Neural crest cell (in vitro differentiated cells): ENCODE data around the gene ATG4A. TPM values are rescaled to one million over a fixed set of nuclear protein-coding genes. Genes with fewer than 3 reads are reported as not detected.

Experiments
- DNase-seq: peaks from one replicate; pipeline ENCODE4 v3.0.0; 2021; ENCODE audit warnings: low read depth, mixed read lengths, low spot score
- H3K27ac Mint-ChIP-seq: one replicate; pipeline ENCODE4 v1.8.0; 2021; ENCODE audit warnings: mild to moderate bottlenecking, mixed read lengths; ENCODE audit not compliant: unreplicated experiment
- H3K27me3 Mint-ChIP-seq: 2 replicates; pipeline ENCODE4 v1.8.0; 2021; ENCODE audit warnings: low read depth, mild to moderate bottlenecking, mixed read lengths
- H3K36me3 Mint-ChIP-seq: 2 replicates; pipeline ENCODE4 v1.8.0; 2021; ENCODE audit warnings: low read depth, mild to moderate bottlenecking, mixed read lengths
- H3K4me1 Mint-ChIP-seq: 2 replicates; pipeline ENCODE4 v1.8.0; 2021; ENCODE audit warnings: mixed read lengths
- H3K4me3 Mint-ChIP-seq: one replicate; pipeline ENCODE4 v1.8.0; 2021; ENCODE audit warnings: mild to moderate bottlenecking, mixed read lengths
- H3K9me3 Mint-ChIP-seq: 2 replicates; pipeline ENCODE4 v1.8.0; 2021; ENCODE audit warnings: mixed read lengths
- CTCF ChIP-seq: fragments of 200-600 bp; sonication (generic); conservative IDR thresholded peaks from 2 replicates; pipeline ENCODE4 v1.5.0; 2021; ENCODE audit warnings: antibody characterized with exemption, mild to moderate bottlenecking
- long read RNA-seq: library from polyadenylated mRNA; unstranded; transcript quantifications from one replicate; pipeline ENCODE4 v2.0.0, GENCODE V29; 2020
- total RNA-seq: library from RNA; stranded (reverse); gene quantifications from 2 replicates; pipeline ENCODE4 v1.2.1, GENCODE V29; 2021

The ATG4A gene
- 7.5 and 8.4 TPM in 2 replicates for total RNA-seq
- long read RNA-seq, transcript ATG4A-203 (13 exons, 2,315 nt) = major isoform, 33 of 48 reads
- long read RNA-seq, partial matches to known transcripts = 2 of 48 reads
- long read RNA-seq, other reads (novel, unspliced or antisense) = 12 of 48 reads

GRCh38 chrX:108091264-108091877 is at the start of gene ATG4A, which contains the start of gene PSMD10:
ATG4A (plus strand) TSS chrX:108091778; CDS start chrX:108091827, 49 bp downstream.
PSMD10 (minus strand) TSS chrX:108091542; CDS start chrX:108091520, 22 bp downstream.
- Mint-ChIP-seq H3K27ac (no peak within 1 kb of the TSS), H3K4me3 (no peak within 1 kb of the TSS), H3K36me3 (no peaks in the 10 kb centered on the region), H3K9me3 (no peaks in the 10 kb centered on the region), H3K27me3 (peaks cover 7% of the 10 kb centered on the region), H3K4me1 (peaks cover 11% of the 10 kb centered on the region)
- peak; percentile 13 for TF ChIP-seq CTCF
- DNase-seq = peak; percentile 93

- no peak within 1 kb of the TSS for H3K4me3 Mint-ChIP-seq
- TF ChIP-seq CTCF = no peak
- H3K36me3 Mint-ChIP-seq = no peaks in the 10 kb centered on the region
- no peaks in the 10 kb centered on the region for H3K4me1 Mint-ChIP-seq
- H3K27me3 Mint-ChIP-seq = no peaks in the 10 kb centered on the region
- H3K9me3 Mint-ChIP-seq = no peaks in the 10 kb centered on the region
- H3K27ac Mint-ChIP-seq = no peak within 1 kb of the TSS
- no peak for DNase-seq
Measured at GRCh38 chrX:108044554-108045256, 46.9 kb upstream of the ATG4A start, which contains the start of gene VSIG1. VSIG1 (plus strand) TSS chrX:108045065; CDS start chrX:108045131, 66 bp downstream.

- Mint-ChIP-seq H3K9me3 (no peaks in the 10 kb centered on the region), H3K27ac (no peak overlapping the region), H3K4me1 (no peaks in the 10 kb centered on the region), H3K4me3 (no peak overlapping the region), H3K27me3 (peaks cover 3% of the 10 kb centered on the region), H3K36me3 (no peaks in the 10 kb centered on the region)
- DNase-seq = no peak
- TF ChIP-seq CTCF = no peak
Measured at GRCh38 chrX:108049649-108050048, 41.9 kb upstream of the ATG4A start.

- Mint-ChIP-seq H3K27ac (no peak overlapping the region), H3K4me3 (no peak overlapping the region), H3K4me1 (no peaks in the 10 kb centered on the region), H3K36me3 (no peaks in the 10 kb centered on the region), H3K9me3 (no peaks in the 10 kb centered on the region), H3K27me3 (peaks cover 3% of the 10 kb centered on the region)
- no peak for DNase-seq
- no peak for TF ChIP-seq CTCF
Measured at GRCh38 chrX:108053218-108053617, 38.4 kb upstream of the ATG4A start.

GRCh38 chrX:108055546-108055945 is 36.0 kb upstream of the ATG4A start:
- no peak for TF ChIP-seq CTCF
- Mint-ChIP-seq H3K27me3 (peaks cover 3% of the 10 kb centered on the region), H3K4me3 (no peak overlapping the region), H3K4me1 (no peaks in the 10 kb centered on the region), H3K9me3 (no peaks in the 10 kb centered on the region), H3K27ac (no peak overlapping the region), H3K36me3 (no peaks in the 10 kb centered on the region)
- no peak for DNase-seq
